HG02973 (cell line): ENCODE results near the gene PDE9A.
"Not testable (repeated sequence)": the region's sequence is repeated elsewhere in the genome, so short reads cannot be mapped to it uniquely, and the experiment has no call there.

Experiments used
- ATAC-seq: cut with Tn5 transposase; IDR thresholded peaks from one replicate; pipeline ENCODE4 v1.9.1; 2021; ENCODE audit warnings: moderate library complexity; ENCODE audit not compliant: unreplicated experiment

PDE9A gene

GRCh38 chr21:42624095-42624790 is 29.2 kb upstream of the PDE9A start:
- no peak for ATAC-seq

DNA sequence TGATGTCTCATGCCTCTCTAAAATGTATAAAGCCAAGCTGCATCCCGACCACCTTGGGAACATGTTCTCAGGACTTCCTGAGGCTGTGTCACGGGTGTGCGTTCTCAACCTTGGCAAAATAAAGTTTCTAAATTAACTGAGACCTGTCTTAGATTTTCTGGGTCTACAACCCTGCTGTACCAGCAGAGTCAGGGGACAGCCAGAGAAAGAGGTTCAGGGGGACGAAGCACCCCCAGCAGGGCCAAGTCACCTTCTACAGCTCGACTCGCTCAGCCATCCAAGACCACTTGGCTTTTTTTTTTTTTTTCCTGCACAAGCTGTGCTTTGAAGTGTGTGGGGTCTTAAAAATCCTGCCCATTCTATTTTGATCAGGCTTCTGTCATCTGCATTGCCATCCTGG is 28.5 kb upstream of the PDE9A start:
- no peak for ATAC-seq

DNA sequence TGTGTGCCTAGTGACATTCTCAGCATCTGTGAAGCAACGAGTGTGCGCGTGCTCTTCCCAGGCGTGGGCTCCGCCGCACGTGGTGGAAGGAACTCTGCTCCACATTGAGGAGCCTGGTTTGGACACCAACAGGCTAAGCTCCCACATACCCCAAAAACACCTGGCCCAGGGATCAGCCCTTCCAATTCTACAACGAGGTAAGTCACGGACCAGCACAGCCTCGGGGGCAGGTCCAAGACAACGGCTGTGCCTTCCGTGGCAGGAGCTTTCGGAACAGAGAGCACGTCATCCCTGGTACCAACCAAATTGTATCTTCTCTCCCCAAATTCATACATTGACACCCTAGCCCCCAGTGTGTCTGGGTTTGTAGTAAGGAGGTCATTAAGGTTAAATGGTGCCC is 27.2 kb upstream of the PDE9A start:
- ATAC-seq, result no peak

- no peak for ATAC-seq
These were observed 25.7 kb upstream of the PDE9A start for GRCh38 chr21:42627527-42628289.

- ATAC-seq, result not testable (repeated sequence)
These were observed 24.9 kb upstream of the PDE9A start for GRCh38 chr21:42628466-42629061.

DNA sequence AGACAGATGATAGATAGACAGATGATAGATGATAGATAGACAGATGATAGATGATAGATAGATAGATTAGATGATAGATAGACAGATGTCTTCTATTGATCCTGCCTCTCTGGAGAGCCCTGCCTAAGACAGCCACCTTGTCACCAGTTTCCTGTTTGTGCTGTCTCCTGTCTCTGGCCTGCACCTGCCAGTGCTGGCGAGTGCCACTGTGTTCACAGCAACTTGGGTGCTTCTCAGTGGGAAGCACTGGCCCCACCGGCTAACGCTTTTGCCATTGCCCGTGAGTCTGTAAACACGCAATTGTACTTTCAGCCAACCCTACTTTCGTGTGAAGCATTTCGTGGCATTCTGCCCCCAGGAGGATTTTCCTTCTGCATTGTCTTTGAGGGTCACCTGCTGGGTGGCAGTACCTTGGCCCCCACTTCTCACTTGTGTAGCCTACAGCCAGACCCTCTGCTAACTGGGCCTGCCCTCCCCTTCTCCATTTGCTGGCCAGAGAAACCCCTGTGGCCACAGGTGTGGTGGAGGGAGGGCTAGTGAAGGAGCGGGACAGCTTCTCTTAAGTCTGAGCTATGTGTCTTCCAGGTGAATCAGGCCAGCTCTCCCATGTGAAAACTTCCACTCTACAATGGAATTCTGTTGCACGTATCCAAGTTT is 23.4 kb upstream of the PDE9A start:
- no peak for ATAC-seq

DNA sequence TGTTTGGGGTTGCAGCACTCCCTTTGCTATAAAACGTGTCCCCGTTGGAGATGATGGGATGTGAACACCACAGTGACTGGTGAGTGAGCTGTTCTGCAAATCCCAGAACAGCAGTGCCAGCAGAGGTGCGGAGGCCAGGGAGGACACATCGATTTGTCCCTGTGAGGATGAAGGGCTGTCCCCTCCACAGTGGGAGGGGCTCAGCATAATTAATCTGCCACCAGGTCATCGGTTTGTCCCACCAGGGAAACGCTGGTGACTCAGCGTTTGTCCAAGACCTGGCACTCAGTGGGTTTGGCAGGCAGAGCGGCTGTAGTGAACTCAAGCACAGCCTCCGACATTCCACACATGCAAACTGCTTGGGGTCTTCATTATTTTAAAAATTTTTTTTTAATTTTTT is 22.8 kb upstream of the PDE9A start:
- no peak for ATAC-seq

GRCh38 chr21:42631142-42631541 is 22.3 kb upstream of the PDE9A start:
- no peak for ATAC-seq

- ATAC-seq, result no peak
These were observed 21.1 kb upstream of the PDE9A start for GRCh38 chr21:42632336-42632751.

GRCh38 chr21:42632771-42633690 is 20.4 kb upstream of the PDE9A start:
- ATAC-seq, result no peak

- ATAC-seq, result no peak
These were observed 19.6 kb upstream of the PDE9A start for GRCh38 chr21:42633858-42634257.

- no peak for ATAC-seq
These were observed 17.4 kb upstream of the PDE9A start for GRCh38 chr21:42635848-42636519.

DNA sequence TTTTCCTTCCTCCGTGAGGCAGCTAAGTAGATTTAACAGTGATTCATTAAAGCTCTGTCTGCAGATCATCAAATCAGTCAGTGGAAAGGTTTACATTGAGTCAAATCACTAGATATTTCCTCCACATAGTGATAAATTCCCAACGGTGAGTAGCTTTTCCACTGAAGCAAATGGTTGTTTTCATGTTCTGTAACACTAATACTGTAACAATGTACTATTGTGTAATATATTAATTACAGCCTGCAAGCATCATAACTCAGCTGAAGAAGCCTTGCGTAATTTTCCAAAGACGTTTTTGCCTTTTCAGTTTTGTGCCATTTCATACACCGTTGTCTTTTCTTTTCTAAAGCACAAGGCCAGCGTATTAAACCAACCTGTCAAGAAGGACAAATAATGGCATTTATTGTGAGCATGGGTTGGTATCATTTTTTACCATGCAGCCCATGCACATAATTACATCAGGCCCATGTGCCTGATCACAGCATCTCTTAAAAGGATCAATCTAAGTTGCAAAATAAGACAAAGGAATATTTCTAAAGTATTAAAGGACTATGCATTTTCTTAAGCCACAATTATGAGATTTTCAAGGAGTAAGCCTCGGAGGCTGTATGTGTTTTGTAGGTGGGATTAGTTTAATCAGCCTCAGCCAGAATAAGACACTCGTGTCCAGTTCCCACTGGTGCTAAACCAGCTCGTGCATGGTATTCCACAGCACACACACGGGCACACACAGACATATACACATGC is 16.7 kb upstream of the PDE9A start:
- no peak for ATAC-seq

- no peak for ATAC-seq
These were observed 16.0 kb upstream of the PDE9A start for GRCh38 chr21:42637267-42638041.

- no peak for ATAC-seq
These were observed 15.1 kb upstream of the PDE9A start for GRCh38 chr21:42638266-42638863.

- ATAC-seq, result no peak
These were observed 13.7 kb upstream of the PDE9A start for GRCh38 chr21:42639646-42640152.

DNA sequence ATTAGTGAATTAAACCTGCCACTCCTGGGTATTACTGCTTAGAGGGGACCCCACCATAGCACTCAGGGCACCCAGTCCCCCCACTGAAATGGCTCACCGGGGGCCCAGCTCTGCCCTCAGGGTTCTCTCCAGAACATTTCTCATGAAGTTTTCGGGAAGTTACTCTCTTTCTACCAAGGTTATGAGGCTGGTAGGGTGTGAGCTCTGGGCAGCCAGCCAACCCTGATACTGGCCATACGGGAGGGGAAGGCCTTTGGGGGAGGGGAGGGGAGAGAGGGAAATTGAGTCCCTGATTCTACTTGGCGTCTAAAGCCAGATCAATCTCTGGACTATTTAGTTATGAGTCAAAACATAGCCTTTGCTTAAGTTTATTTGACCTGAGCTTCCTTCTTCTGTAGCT is 12.9 kb upstream of the PDE9A start:
- ATAC-seq, result no peak
